ENCODE results near the gene ZNF564.

Gene ZNF564

GRCh38 chr19:12478234-12478941, 72.9 kb downstream of the ZNF564 start:
- H3K27ac ChIP-seq (ENCODE audit: low read depth, low read length) = no peak overlapping the region
- no peaks in the 10 kb centered on the region for H3K9me2 ChIP-seq (replicated peaks; ENCODE audit: insufficient read depth, low read length)
- H3K36me3 ChIP-seq (ENCODE audit: low read length) = 0 out of 2 replicates have a peak, but pooled peaks cover 6% of the 10 kb centered on the region
- no peaks in the 10 kb centered on the region for H3F3A ChIP-seq (ENCODE audit: insufficient read depth)
- H3K79me2 ChIP-seq (ENCODE audit: insufficient read depth, low read length) = peaks cover 10% of the 10 kb centered on the region
- TF ChIP-seq EZH2phosphoT487 (conservative IDR thresholded peaks at IDR 0.05; ENCODE audit: low read length) (no peak), CTCF (IDR thresholded peaks at IDR 0.05; ENCODE audit: insufficient read depth, low read length, poor library complexity, severe bottlenecking) (no peak)
- H3K9me3 ChIP-seq (ENCODE audit: insufficient read depth, low read length) = peaks cover 5% of the 10 kb centered on the region; the same call in 1 of the 2 replicates
- no peak overlapping the region for H3K4me2 ChIP-seq (ENCODE audit: low read depth, low read length, poor library complexity, severe bottlenecking)
- H3K4me3 ChIP-seq (ENCODE audit: insufficient read depth, low read length, poor library complexity, severe bottlenecking) = no peak overlapping the region
- H3K9ac ChIP-seq (ENCODE audit: low read length) = no peak overlapping the region
- H4K20me1 ChIP-seq (ENCODE audit: low read depth, low read length) = no peaks in the 10 kb centered on the region
- no peak overlapping the region for H2AFZ ChIP-seq (ENCODE audit: low read depth, low read length, severe bottlenecking)
- H3K27me3 ChIP-seq (ENCODE audit: low read length) = no peaks in the 10 kb centered on the region

Data from SU-DHL-6 (cell line).